Astrocyte of the cerebellum (primary cell): Measurements from ENCODE around the gene KMT5C.

Experiments used
- DNase-seq: peaks from one replicate; pipeline ENCODE4 v3.0.0-alpha.2; 2011; ENCODE audit warnings: low read depth
- H3K4me3 ChIP-seq: 2 replicates; pipeline ENCODE4 v1.5.1; 2011; ENCODE audit warnings: mild to moderate bottlenecking, low read depth, low read length, moderate library complexity
- in situ Hi-C: cut with HindIII; loops from 2 replicates; pipeline ENCODE4 v1.10.0; 2017; ENCODE audit warnings: low sequenced_read_pairs
- TF ChIP-seq, protein P1 (sequence below): IDR thresholded peaks from 2 replicates; pipeline ENCODE4 v1.5.1; 2012; ENCODE audit warnings: low read length, low read depth, moderate library complexity, mild to moderate bottlenecking; ENCODE audit errors: missing control alignments

KMT5C gene

GRCh38 chr19:55379174-55379573 lies 39.5 kb downstream of the KMT5C start:
- DNase-seq = no peak
- no peak overlapping the region for H3K4me3 ChIP-seq
- TF ChIP-seq, protein P1, sequence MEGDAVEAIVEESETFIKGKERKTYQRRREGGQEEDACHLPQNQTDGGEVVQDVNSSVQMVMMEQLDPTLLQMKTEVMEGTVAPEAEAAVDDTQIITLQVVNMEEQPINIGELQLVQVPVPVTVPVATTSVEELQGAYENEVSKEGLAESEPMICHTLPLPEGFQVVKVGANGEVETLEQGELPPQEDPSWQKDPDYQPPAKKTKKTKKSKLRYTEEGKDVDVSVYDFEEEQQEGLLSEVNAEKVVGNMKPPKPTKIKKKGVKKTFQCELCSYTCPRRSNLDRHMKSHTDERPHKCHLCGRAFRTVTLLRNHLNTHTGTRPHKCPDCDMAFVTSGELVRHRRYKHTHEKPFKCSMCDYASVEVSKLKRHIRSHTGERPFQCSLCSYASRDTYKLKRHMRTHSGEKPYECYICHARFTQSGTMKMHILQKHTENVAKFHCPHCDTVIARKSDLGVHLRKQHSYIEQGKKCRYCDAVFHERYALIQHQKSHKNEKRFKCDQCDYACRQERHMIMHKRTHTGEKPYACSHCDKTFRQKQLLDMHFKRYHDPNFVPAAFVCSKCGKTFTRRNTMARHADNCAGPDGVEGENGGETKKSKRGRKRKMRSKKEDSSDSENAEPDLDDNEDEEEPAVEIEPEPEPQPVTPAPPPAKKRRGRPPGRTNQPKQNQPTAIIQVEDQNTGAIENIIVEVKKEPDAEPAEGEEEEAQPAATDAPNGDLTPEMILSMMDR = no peak
- in situ Hi-C loops = no loop called here

- no peak for DNase-seq
- H3K4me3 ChIP-seq = no peak overlapping the region
- TF ChIP-seq, protein P1 = no peak
- in situ Hi-C loops = no loop called here
These were observed 42.3 kb downstream of the KMT5C start for GRCh38 chr19:55382013-55382412.

- TF ChIP-seq, protein P1 = no peak
- DNase-seq = no peak
- in situ Hi-C loops = no loop called here
- H3K4me3 ChIP-seq = no peak overlapping the region
These were observed 42.9 kb downstream of the KMT5C start for GRCh38 chr19:55382522-55383054.

- in situ Hi-C loops = no loop called here
- no peak for DNase-seq
- TF ChIP-seq, protein P1 = no peak
- peak overlapping the region; percentile 26 for H3K4me3 ChIP-seq
These were observed 43.8 kb downstream of the KMT5C start for GRCh38 chr19:55383279-55384130.

DNA sequence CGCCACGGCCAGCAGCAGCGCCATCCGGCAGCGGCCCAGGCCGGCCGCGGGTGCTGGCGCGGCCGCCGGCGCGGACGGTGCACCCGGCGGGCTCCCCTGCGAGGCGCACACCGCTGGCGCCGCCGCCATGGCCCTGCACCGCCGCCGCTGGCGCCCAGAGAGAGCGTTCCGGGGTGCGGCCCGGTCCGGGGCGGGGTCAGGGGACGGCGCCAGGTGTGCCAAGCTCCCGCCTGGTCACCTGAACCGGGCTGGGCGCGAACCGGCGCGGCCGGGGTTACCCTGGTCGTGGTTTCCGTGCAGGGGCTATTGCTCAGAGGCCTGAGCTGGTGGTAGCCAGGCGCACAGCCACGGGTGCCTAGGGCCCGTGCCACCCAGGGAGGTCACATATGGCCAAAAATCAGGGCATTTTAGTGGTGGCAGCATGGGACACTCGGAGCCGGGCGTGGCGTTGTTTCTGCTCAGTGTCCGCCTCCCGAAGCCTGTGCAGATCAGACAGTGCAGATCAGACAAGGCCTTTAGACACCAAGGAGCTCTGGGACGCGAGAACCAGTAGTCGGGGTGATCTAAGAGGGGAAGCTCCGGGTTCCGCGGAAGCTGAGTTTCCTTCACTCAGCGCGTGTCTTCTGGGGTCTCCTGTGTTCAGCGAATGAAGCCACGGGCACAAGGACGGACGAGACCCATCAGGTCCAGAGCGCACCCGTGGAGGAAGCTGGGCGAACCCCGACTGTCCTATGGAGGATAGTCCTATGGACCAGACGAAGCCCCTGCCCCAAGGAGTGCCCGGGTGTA lies 44.6 kb downstream of the KMT5C start, which contains the start of gene TMEM238:
Gene TMEM238 (minus strand): TSS at position 162 of the 789 bp plus-strand sequence. CDS start 33 bp downstream, at position 129.
- in situ Hi-C loops = no loop called here
- H3K4me3 ChIP-seq = peak within 1 kb of the TSS; percentile 97
- no peak for DNase-seq
- TF ChIP-seq, protein P1 = no peak
